ENCODE measurements around the gene CDH26. TPM values are rescaled to one million over a fixed set of nuclear protein-coding genes. Genes with fewer than 3 reads are reported as not detected.

The CDH26 gene
- total RNA-seq, 1 experiment from 2014 or later = 1.0 TPM

DNA sequence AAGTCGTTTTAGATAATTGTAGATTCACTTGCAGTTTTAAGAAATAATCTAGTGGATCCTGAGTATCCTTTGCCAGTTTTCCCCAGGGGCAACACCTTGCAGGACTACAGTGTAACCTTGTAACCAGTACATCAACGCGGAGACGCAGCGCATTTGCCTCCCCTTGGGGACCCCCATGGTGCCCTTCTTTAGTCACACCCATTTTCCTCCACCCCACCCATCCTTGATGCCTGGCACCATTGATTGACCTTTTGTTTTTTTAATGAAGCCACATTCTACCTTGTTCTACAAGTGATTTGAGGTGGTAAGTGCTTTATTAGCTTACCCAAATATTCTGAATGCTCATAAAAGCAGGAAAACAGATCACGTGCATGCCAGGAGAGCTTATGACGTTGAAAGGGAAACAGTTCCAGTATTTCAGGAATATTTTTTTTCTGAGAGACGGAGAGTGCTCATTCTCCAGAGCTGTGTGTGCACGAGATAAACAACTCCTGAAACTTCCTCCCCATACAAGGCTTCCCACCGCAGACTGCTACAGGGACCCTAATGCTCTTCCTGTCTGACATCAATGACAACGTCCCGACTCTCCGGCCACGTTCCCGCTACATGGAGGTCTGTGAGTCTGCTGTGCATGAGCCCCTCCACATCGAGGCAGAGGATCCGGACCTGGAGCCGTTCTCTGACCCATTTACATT is 35.7 kb downstream of the CDH26 start:
- ChIA-PET CTCF (interaction anchor here (0.8 to 3.8 kb wide), 8 partner anchors 16 to 217 kb away, joined by 3 to 23 read pairs (median 6); partner anchors contain the start of genes CDH26 and SYCP2), POLR2A (interaction anchor here (1.6 kb wide), 1 partner anchor 54 kb away, joined by 5 read pairs; the partner anchor contains the start of genes FAM217B and PPP1R3D)
- ATAC-seq (peak; percentile 63), DNase-seq (ENCODE audit: low spot score) (peak; percentile 30)
- TF ChIP-seq, protein P1, sequence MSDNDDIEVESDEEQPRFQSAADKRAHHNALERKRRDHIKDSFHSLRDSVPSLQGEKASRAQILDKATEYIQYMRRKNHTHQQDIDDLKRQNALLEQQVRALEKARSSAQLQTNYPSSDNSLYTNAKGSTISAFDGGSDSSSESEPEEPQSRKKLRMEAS (CRISPR knock-in tag; IDR thresholded peaks at IDR 0.05) = peak; percentile 52; the same call in 1 of the 2 replicates
- TF ChIP-seq RORB (CRISPR knock-in tag; IDR thresholded peaks at IDR 0.05) = no peak
- TF ChIP-seq, protein P2, sequence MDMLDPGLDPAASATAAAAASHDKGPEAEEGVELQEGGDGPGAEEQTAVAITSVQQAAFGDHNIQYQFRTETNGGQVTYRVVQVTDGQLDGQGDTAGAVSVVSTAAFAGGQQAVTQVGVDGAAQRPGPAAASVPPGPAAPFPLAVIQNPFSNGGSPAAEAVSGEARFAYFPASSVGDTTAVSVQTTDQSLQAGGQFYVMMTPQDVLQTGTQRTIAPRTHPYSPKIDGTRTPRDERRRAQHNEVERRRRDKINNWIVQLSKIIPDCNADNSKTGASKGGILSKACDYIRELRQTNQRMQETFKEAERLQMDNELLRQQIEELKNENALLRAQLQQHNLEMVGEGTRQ (CRISPR knock-in tag; IDR thresholded peaks at IDR 0.05) = 0 out of 2 replicates have a peak, but pooled peaks have one; percentile 17
- TF ChIP-seq, protein P3, sequence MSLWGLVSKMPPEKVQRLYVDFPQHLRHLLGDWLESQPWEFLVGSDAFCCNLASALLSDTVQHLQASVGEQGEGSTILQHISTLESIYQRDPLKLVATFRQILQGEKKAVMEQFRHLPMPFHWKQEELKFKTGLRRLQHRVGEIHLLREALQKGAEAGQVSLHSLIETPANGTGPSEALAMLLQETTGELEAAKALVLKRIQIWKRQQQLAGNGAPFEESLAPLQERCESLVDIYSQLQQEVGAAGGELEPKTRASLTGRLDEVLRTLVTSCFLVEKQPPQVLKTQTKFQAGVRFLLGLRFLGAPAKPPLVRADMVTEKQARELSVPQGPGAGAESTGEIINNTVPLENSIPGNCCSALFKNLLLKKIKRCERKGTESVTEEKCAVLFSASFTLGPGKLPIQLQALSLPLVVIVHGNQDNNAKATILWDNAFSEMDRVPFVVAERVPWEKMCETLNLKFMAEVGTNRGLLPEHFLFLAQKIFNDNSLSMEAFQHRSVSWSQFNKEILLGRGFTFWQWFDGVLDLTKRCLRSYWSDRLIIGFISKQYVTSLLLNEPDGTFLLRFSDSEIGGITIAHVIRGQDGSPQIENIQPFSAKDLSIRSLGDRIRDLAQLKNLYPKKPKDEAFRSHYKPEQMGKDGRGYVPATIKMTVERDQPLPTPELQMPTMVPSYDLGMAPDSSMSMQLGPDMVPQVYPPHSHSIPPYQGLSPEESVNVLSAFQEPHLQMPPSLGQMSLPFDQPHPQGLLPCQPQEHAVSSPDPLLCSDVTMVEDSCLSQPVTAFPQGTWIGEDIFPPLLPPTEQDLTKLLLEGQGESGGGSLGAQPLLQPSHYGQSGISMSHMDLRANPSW (CRISPR knock-in tag; conservative IDR thresholded peaks at IDR 0.05; ENCODE audit: low read depth) = no peak
- TF ChIP-seq, protein P4, sequence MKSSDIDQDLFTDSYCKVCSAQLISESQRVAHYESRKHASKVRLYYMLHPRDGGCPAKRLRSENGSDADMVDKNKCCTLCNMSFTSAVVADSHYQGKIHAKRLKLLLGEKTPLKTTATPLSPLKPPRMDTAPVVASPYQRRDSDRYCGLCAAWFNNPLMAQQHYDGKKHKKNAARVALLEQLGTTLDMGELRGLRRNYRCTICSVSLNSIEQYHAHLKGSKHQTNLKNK (CRISPR knock-in tag; IDR thresholded peaks at IDR 0.05) = no peak
- Mint-ChIP-seq H3K4me1 (peaks cover 36% of the 10 kb centered on the region), H3K27ac (peak overlapping the region; percentile 94), H3K27me3 (ENCODE audit: low read depth) (peaks cover 16% of the 10 kb centered on the region), H3K36me3 (0 out of 2 replicates have a peak, but pooled peaks cover 3% of the 10 kb centered on the region), H3K4me3 (peak overlapping the region; percentile 69), H3K9me3 (peaks cover 9% of the 10 kb centered on the region; the same call in 1 of the 2 replicates)

DNA sequence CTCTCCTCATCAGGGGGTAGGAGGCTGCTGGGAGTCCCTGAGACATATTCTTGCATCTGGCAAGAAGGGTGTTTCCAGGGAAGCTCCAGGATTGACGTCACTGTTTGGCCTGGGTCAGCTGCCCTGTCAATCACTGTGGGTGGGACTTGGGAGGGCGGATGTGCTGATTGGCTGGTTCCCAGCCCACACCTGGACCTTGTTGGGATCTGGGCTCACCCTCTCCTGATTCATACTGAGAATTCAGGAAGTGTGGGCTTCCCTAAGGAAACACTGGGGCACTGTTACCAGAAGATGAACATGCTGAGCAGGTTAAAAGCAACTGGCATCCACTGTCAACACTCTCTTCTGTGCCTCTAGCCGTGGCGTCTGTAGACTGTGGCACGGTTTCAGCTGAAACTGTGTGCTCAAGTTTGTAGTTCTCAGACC is 36.5 kb downstream of the CDH26 start:
- ChIA-PET POLR2A (interaction anchor here (1.6 kb wide), 1 partner anchor 55 kb away, joined by 5 read pairs; the partner anchor contains the start of genes FAM217B and PPP1R3D), CTCF (interaction anchor here (0.8 to 3.8 kb wide), 8 partner anchors 15 to 216 kb away, joined by 3 to 23 read pairs (median 6); partner anchors contain the start of genes CDH26 and SYCP2)
- DNase-seq (ENCODE audit: low spot score) (peak; percentile 78), ATAC-seq (peak; percentile 97)
- peak overlapping the region; percentile 69 for H3K4me3 Mint-ChIP-seq
- peak overlapping the region; percentile 94 for H3K27ac Mint-ChIP-seq
- 0 out of 2 replicates have a peak, but pooled peaks cover 3% of the 10 kb centered on the region for H3K36me3 Mint-ChIP-seq
- H3K27me3 Mint-ChIP-seq (ENCODE audit: low read depth) = peaks cover 14% of the 10 kb centered on the region
- H3K4me1 Mint-ChIP-seq = peaks cover 35% of the 10 kb centered on the region
- peaks cover 8% of the 10 kb centered on the region; the same call in 1 of the 2 replicates for H3K9me3 Mint-ChIP-seq
- TF ChIP-seq NR2C2 (CRISPR knock-in tag; IDR thresholded peaks at IDR 0.05) = no peak
- TF ChIP-seq, protein P5, sequence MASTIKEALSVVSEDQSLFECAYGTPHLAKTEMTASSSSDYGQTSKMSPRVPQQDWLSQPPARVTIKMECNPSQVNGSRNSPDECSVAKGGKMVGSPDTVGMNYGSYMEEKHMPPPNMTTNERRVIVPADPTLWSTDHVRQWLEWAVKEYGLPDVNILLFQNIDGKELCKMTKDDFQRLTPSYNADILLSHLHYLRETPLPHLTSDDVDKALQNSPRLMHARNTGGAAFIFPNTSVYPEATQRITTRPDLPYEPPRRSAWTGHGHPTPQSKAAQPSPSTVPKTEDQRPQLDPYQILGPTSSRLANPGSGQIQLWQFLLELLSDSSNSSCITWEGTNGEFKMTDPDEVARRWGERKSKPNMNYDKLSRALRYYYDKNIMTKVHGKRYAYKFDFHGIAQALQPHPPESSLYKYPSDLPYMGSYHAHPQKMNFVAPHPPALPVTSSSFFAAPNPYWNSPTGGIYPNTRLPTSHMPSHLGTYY (CRISPR knock-in tag; IDR thresholded peaks at IDR 0.05) = no peak
- TF ChIP-seq, protein P6, sequence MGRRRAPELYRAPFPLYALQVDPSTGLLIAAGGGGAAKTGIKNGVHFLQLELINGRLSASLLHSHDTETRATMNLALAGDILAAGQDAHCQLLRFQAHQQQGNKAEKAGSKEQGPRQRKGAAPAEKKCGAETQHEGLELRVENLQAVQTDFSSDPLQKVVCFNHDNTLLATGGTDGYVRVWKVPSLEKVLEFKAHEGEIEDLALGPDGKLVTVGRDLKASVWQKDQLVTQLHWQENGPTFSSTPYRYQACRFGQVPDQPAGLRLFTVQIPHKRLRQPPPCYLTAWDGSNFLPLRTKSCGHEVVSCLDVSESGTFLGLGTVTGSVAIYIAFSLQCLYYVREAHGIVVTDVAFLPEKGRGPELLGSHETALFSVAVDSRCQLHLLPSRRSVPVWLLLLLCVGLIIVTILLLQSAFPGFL (CRISPR knock-in tag; IDR thresholded peaks at IDR 0.05; ENCODE audit: borderline replicate concordance) = no peak
- TF ChIP-seq SOX15 (CRISPR knock-in tag; IDR thresholded peaks at IDR 0.05) = no peak
- TF ChIP-seq, protein P2 (CRISPR knock-in tag; IDR thresholded peaks at IDR 0.05) = peak; percentile 74
- TF ChIP-seq EMX1 (CRISPR knock-in tag; IDR thresholded peaks at IDR 0.05) = no peak
- TF ChIP-seq NR1H2 (CRISPR knock-in tag; IDR thresholded peaks at IDR 0.05) = no peak
- TF ChIP-seq, protein P7, sequence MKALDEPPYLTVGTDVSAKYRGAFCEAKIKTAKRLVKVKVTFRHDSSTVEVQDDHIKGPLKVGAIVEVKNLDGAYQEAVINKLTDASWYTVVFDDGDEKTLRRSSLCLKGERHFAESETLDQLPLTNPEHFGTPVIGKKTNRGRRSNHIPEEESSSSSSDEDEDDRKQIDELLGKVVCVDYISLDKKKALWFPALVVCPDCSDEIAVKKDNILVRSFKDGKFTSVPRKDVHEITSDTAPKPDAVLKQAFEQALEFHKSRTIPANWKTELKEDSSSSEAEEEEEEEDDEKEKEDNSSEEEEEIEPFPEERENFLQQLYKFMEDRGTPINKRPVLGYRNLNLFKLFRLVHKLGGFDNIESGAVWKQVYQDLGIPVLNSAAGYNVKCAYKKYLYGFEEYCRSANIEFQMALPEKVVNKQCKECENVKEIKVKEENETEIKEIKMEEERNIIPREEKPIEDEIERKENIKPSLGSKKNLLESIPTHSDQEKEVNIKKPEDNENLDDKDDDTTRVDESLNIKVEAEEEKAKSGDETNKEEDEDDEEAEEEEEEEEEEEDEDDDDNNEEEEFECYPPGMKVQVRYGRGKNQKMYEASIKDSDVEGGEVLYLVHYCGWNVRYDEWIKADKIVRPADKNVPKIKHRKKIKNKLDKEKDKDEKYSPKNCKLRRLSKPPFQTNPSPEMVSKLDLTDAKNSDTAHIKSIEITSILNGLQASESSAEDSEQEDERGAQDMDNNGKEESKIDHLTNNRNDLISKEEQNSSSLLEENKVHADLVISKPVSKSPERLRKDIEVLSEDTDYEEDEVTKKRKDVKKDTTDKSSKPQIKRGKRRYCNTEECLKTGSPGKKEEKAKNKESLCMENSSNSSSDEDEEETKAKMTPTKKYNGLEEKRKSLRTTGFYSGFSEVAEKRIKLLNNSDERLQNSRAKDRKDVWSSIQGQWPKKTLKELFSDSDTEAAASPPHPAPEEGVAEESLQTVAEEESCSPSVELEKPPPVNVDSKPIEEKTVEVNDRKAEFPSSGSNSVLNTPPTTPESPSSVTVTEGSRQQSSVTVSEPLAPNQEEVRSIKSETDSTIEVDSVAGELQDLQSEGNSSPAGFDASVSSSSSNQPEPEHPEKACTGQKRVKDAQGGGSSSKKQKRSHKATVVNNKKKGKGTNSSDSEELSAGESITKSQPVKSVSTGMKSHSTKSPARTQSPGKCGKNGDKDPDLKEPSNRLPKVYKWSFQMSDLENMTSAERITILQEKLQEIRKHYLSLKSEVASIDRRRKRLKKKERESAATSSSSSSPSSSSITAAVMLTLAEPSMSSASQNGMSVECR (CRISPR knock-in tag; IDR thresholded peaks at IDR 0.05; ENCODE audit: borderline replicate concordance) = no peak
- TF ChIP-seq RORB (CRISPR knock-in tag; IDR thresholded peaks at IDR 0.05) = no peak
- 0 out of 2 replicates have a peak, but pooled peaks have one; percentile 19 for TF ChIP-seq SP1 (CRISPR knock-in tag; conservative IDR thresholded peaks at IDR 0.05)
- no peak for TF ChIP-seq ETV6 (CRISPR knock-in tag; IDR thresholded peaks at IDR 0.05)
- no peak for TF ChIP-seq ZNF263 (CRISPR knock-in tag; IDR thresholded peaks at IDR 0.05; ENCODE audit: low read depth)
- TF ChIP-seq ZNF219 (CRISPR knock-in tag; IDR thresholded peaks at IDR 0.05; ENCODE audit: borderline replicate concordance) = no peak
- TF ChIP-seq, protein P8, sequence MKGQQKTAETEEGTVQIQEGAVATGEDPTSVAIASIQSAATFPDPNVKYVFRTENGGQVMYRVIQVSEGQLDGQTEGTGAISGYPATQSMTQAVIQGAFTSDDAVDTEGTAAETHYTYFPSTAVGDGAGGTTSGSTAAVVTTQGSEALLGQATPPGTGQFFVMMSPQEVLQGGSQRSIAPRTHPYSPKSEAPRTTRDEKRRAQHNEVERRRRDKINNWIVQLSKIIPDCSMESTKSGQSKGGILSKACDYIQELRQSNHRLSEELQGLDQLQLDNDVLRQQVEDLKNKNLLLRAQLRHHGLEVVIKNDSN (CRISPR knock-in tag; IDR thresholded peaks at IDR 0.05) = peak; percentile 51; the same call in 1 of the 2 replicates

Data from WTC11 (cell line).